HG03469 (cell line): ENCODE measurements around the gene NEK4.

Experiments
- ATAC-seq: cut with Tn5 transposase; IDR thresholded peaks from one replicate; pipeline ENCODE4 v1.9.1; 2021; ENCODE audit warnings: mild to moderate bottlenecking, moderate library complexity, moderate number of reproducible peaks; ENCODE audit not compliant: unreplicated experiment

Gene NEK4

GRCh38 chr3:52770496-52771333, at the start of gene NEK4:
TSS of gene NEK4 (minus strand) at chr3:52770940. CDS start at chr3:52770746, 194 bp downstream.
- ATAC-seq: peak; percentile 59

- no peak for ATAC-seq
Measured at GRCh38 chr3:52819936-52820335, 49.2 kb upstream of the NEK4 start.

GRCh38 chr3:52817860-52818259, 47.1 kb upstream of the NEK4 start:
- no peak for ATAC-seq

GRCh38 chr3:52817221-52817620, 46.5 kb upstream of the NEK4 start:
- no peak for ATAC-seq

- no peak for ATAC-seq
Measured at GRCh38 chr3:52816654-52817053, 45.9 kb upstream of the NEK4 start.

GRCh38 chr3:52816199-52816598, 45.5 kb upstream of the NEK4 start:
- no peak for ATAC-seq

- no peak for ATAC-seq
Measured at GRCh38 chr3:52813810-52814209, 43.1 kb upstream of the NEK4 start.

GRCh38 chr3:52811452-52812011, 40.8 kb upstream of the NEK4 start:
- no peak for ATAC-seq

- ATAC-seq: no peak
Measured at GRCh38 chr3:52810923-52811322, 40.2 kb upstream of the NEK4 start.

GRCh38 chr3:52809662-52810377, 39.1 kb upstream of the NEK4 start:
- no peak for ATAC-seq

- no peak for ATAC-seq
Measured at GRCh38 chr3:52809149-52809548, 38.4 kb upstream of the NEK4 start.

GRCh38 chr3:52805270-52806039, 34.7 kb upstream of the NEK4 start:
- ATAC-seq: no peak

- no peak for ATAC-seq
Measured at GRCh38 chr3:52801839-52802238, 31.1 kb upstream of the NEK4 start.

- no peak for ATAC-seq
Measured at GRCh38 chr3:52800079-52800478, 29.3 kb upstream of the NEK4 start.

GRCh38 chr3:52798978-52799476, 28.3 kb upstream of the NEK4 start:
- ATAC-seq: no peak

- no peak for ATAC-seq
Measured at GRCh38 chr3:52798376-52798977, 27.7 kb upstream of the NEK4 start.

GRCh38 chr3:52796411-52796810, 25.7 kb upstream of the NEK4 start:
- no peak for ATAC-seq

- ATAC-seq: no peak
Measured at GRCh38 chr3:52795298-52795900, 24.7 kb upstream of the NEK4 start.

GRCh38 chr3:52794612-52795099, 23.9 kb upstream of the NEK4 start, which contains the start of gene ITIH3:
TSS of gene ITIH3 (plus strand) at chr3:52794796. CDS start at chr3:52794804, 8 bp downstream.
- ATAC-seq: no peak
